BJ (cell line): ENCODE measurements around the gene TXN2. TPM values are rescaled to one million over a fixed set of nuclear protein-coding genes. Genes with fewer than 3 reads are reported as not detected.

Source experiments
- CTCF ChIA-PET: fragments of 350-600 bp; formaldehyde crosslinking; extraction: SDS; loops from one replicate; lab custom pipeline; 2021; ENCODE audit warnings: antibody characterized with exemption, inconsistent platforms; lab: Yijun Ruan, JAX
- POLR2A ChIA-PET: fragments of 300-600 bp; sonication (Branson Sonifier 250); formaldehyde crosslinking; extraction: SDS; loops from one replicate; lab custom pipeline; 2021; ENCODE audit warnings: antibody characterized with exemption; lab: Charles Lee
- DNase-seq: peaks from one replicate; pipeline ENCODE4 v3.0.0-alpha.2; 2011; ENCODE audit warnings: low read depth
- H3K27me3 ChIP-seq: 2 replicates; pipeline ENCODE4 v1.6.0; 2011; ENCODE audit warnings: low read length; ENCODE audit not compliant: control insufficient read depth, insufficient read depth
- H3K36me3 ChIP-seq: 2 replicates; pipeline ENCODE4 v1.5.1; 2011; ENCODE audit warnings: low read length; ENCODE audit not compliant: control insufficient read depth, insufficient read depth
- H3K4me3 ChIP-seq: 2 replicates; pipeline ENCODE4 v1.5.1; 2011; ENCODE audit warnings: low read depth, mild to moderate bottlenecking, control low read depth, low read length
- polyA plus RNA-seq: library from polyadenylated mRNA; depleted of rRNA; stranded (reverse); fragments of >200 nt; gene quantifications from 2 replicates; pipeline ENCODE4 v1.2.3, GENCODE V29; 2011
- TF ChIP-seq, protein P1 (sequence below): IDR thresholded peaks from 2 replicates; pipeline ENCODE4 v1.5.1; 2011; ENCODE audit warnings: low read depth, mild to moderate bottlenecking, control low read depth, inconsistent platforms, low read length, moderate library complexity; ENCODE audit not compliant: insufficient read depth

TXN2 gene
- polyA plus RNA-seq, 1 experiment: 192 TPM

DNA sequence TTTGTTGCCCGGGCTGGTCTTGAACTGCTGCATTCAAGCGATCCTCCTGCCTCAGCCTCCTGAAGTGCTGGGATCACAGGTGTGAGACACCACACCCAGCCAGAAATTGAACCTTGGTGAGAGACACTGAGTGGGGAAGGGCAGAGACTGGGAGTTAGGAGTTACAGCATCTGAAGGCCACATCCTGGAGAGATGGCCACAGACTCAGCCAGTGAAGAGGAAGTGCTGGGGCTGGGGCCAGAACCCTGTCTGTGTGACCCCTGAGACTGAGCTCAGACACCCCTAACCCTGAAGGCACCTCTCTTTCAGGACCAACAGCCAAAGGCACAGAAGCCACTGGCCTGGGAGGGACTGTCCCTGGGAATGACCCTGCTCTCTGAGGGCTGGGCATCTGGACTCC, 33.8 kb downstream of the TXN2 start:
- no peak for DNase-seq
- ChIA-PET CTCF (no interaction called here), POLR2A (no interaction called here)
- Histone ChIP-seq H3K4me3 (no peak overlapping the region), H3K36me3 (no peaks in the 10 kb centered on the region), H3K27me3 (no peaks in the 10 kb centered on the region)
- TF ChIP-seq, protein P1, sequence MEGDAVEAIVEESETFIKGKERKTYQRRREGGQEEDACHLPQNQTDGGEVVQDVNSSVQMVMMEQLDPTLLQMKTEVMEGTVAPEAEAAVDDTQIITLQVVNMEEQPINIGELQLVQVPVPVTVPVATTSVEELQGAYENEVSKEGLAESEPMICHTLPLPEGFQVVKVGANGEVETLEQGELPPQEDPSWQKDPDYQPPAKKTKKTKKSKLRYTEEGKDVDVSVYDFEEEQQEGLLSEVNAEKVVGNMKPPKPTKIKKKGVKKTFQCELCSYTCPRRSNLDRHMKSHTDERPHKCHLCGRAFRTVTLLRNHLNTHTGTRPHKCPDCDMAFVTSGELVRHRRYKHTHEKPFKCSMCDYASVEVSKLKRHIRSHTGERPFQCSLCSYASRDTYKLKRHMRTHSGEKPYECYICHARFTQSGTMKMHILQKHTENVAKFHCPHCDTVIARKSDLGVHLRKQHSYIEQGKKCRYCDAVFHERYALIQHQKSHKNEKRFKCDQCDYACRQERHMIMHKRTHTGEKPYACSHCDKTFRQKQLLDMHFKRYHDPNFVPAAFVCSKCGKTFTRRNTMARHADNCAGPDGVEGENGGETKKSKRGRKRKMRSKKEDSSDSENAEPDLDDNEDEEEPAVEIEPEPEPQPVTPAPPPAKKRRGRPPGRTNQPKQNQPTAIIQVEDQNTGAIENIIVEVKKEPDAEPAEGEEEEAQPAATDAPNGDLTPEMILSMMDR: no peak

DNA sequence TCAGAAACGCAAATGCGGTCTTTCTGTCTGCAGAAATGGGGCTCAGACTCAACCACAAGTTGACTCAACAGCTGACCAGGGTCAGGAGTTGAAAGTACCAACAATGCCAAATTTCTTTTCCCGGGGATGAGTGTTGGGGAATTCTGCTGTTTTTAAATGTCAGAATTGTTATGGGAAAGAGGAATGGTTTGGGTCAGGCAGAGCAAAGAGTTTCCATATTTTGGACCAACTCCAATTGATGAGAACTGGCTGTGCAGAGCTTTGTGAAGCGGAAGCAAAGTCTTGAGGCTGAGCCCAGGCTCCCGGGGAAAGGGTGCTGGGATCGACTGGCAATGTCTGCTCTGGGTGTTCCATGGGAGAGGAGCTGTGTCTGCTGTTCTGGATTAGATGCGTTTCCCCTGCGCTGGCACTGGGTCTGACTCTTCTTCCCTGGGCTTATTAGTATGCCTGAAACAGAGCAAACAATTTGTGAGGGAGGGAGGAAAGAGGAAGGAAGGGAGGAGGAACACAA, 36.2 kb downstream of the TXN2 start:
- no peak overlapping the region for H3K4me3 ChIP-seq
- ChIA-PET POLR2A (interaction anchor here (0.6 kb wide), 1 partner anchor 13 kb away, joined by 3 read pairs; no protein-coding TSS in a partner anchor), CTCF (interaction anchor here (0.7 to 1.0 kb wide), 3 partner anchors 9 to 22 kb away, joined by 3 read pairs; no protein-coding TSS in a partner anchor)

DNA sequence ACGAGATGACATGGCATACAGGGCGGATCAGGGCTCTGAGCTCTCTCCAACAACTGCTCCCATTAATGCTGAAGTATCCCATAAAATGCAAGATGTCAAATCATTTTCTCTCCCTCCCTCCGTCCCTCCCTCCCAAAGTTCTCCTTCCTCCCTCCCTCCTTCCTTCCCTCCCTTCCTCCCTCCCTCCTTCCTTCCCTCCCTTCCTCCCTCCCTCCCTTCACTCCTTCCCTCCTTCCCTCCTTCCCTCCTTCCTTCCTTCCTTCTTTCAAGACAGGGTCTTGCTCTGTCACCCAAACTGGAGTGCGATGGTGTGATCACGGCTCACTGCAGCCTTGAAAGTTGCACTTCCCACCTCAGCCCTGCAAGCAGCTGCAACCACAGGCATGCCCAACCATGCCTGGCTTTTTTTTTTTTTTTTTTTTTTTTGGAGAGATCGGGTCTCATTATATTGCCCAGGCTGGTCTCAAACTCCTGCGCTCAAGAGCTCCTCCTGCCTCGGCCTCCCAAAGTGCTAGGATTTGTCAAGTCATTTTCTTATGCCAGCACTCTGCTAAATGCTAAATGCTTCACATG, 38.2 kb downstream of the TXN2 start:
- Histone ChIP-seq H3K4me3 (no peak overlapping the region), H3K27me3 (no peaks in the 10 kb centered on the region), H3K36me3 (no peaks in the 10 kb centered on the region)
- TF ChIP-seq, protein P1: no peak
- DNase-seq: no peak
- ChIA-PET POLR2A (no interaction called here), CTCF (interaction anchor here (0.6 to 1.1 kb wide), 3 partner anchors 14 to 52 kb away, joined by 3 to 4 read pairs (median 4); no protein-coding TSS in a partner anchor)

More for the DNA sequence above, 36.2 kb downstream of the TXN2 start:
- DNase-seq: peak; percentile 86
- TF ChIP-seq, protein P1: no peak
- Histone ChIP-seq H3K27me3 (no peaks in the 10 kb centered on the region), H3K36me3 (no peaks in the 10 kb centered on the region)

DNA sequence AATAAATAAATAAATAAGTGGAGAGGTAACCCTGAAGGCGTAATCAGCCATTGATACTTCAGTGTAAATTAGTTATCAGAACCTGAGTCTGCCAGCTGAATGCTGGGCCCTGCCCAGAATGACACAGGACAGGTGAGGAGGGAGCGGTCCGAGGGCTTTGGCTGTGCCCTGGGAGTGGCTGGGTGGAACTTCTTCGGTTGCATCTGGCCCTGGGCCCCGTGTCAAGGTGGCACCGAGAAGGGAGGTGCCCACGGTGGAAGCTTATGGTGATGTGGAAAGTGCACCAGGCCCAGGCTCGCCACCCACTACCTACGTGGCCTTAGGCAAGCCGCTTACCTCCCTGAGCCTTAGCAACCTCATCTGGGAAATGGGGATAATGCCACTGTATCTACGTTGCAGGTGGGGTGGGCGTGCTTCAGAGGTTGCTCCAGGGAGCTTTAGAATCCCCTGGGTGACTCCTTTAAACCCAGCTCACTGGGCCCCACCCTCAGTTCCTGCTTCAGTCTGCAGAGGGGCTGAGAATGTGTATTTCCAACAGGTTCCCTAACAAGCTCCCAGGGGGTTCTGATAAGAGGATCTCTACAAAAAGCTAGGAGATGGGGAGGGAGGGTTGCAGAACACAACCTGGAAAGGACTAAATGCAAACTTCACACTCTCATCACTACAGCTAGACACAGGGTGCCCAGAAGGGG, 38.8 kb downstream of the TXN2 start:
- no peak for DNase-seq
- ChIA-PET CTCF (interaction anchor here (0.6 to 1.1 kb wide), 3 partner anchors 13 to 52 kb away, joined by 3 to 4 read pairs (median 4); no protein-coding TSS in a partner anchor), POLR2A (no interaction called here)
- no peaks in the 10 kb centered on the region for H3K27me3 ChIP-seq
- TF ChIP-seq, protein P1: no peak
- H3K4me3 ChIP-seq: no peak overlapping the region
- H3K36me3 ChIP-seq: no peaks in the 10 kb centered on the region

DNA sequence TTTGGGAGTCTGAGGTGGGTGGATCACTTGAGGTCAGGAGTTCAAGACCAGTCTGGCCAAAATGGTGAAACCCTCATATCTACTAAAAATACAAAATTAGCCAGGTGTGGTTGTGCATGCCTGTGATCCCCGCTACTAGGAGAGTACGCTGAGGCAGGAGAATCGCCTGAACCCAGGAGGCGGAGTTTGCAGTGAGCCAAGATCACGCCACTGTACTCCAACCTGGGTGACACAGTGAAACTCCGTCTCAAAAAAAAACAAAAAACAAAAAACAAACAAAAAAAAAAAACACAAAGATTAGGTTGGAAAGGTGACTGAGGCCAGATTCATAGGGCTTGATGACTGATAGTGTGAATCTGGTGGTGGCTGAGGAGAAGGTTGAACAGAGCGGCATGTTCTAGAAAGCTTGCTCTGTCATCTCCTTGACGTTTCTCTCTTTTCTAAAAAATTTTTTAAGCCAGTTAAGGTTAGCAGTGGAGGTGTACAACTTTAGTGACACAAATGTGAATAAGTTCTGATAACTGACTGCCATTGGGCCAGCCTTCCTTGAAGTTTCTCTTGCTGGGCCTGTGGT, 40.9 kb downstream of the TXN2 start:
- H3K36me3 ChIP-seq: no peaks in the 10 kb centered on the region
- TF ChIP-seq, protein P1: no peak
- H3K4me3 ChIP-seq: no peak overlapping the region
- ChIA-PET POLR2A (no interaction called here), CTCF (interaction anchor here (0.7 to 0.9 kb wide), 2 partner anchors 30 to 70 kb away, joined by 3 read pairs; no protein-coding TSS in a partner anchor)
- DNase-seq: no peak
- no peaks in the 10 kb centered on the region for H3K27me3 ChIP-seq
